ENCODE data around the gene B3GALNT1. TPM values are rescaled to one million over a fixed set of nuclear protein-coding genes. Genes with fewer than 3 reads are reported as not detected.

The B3GALNT1 gene
- total RNA-seq, 1 experiment from 2014 or later, result 13.2 TPM

DNA sequence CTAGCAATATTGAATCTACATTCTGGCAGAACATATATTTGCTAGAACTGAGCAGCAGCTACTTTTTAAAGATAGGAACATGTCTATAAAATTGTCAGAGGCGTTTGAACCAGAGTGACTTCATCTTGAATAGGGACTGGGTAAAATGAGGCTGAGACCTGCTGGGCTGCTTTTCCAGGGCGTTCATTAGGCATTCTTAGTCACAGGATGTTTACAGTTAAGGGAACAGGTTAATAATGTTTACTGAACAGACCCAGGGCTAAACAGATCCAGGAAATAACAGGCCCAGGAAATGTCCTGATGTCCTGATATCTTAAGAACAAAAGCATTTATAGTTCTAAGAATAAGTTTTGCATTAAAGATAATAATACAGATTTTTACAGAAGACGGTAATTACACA, 34.5 kb upstream of the B3GALNT1 start:
- no peak overlapping the region for H3K4ac ChIP-seq (ENCODE audit: low read depth, low read length)
- no CpG with 5 or more reads among the region's 3 CpGs for WGBS (ENCODE audit: extremely low coverage, insufficient read length, low lambda C conversion rate)

More for the DNA sequence above, 34.5 kb upstream of the B3GALNT1 start:
- Histone ChIP-seq H2BK15ac (ENCODE audit: low read depth, low read length) (no peak overlapping the region), H4K91ac (ENCODE audit: insufficient read length, low read depth, low read length) (no peak overlapping the region), H3K23ac (ENCODE audit: insufficient read length, low read depth, low read length) (no peak overlapping the region), H3T11ph (ENCODE audit: low read length) (no peak overlapping the region), H3K23me2 (ENCODE audit: insufficient read length, low read depth, low read length, poor library complexity, severe bottlenecking) (no peaks in the 10 kb centered on the region), H3K79me1 (ENCODE audit: insufficient read depth, low read depth, low read length, poor library complexity, severe bottlenecking) (no peaks in the 10 kb centered on the region), H2BK20ac (ENCODE audit: low read depth, low read length, poor library complexity, severe bottlenecking) (no peak overlapping the region), H3K18ac (ENCODE audit: insufficient read length, low read depth, low read length) (no peak overlapping the region), H2BK120ac (ENCODE audit: low read depth, low read length, poor library complexity, severe bottlenecking) (no peak overlapping the region), H3K56ac (ENCODE audit: insufficient read length, low read depth, low read length) (no peak overlapping the region), H3K27ac (ENCODE audit: insufficient read length, low read depth, low read length) (no peak overlapping the region), H3K9ac (ENCODE audit: extremely low read depth, insufficient read length, low read length) (no peak overlapping the region), H4K5ac (ENCODE audit: insufficient read length, low read depth, low read length) (no peak overlapping the region), H2BK12ac (ENCODE audit: insufficient read length, low read depth, low read length) (no peak overlapping the region), H3K4me2 (ENCODE audit: insufficient read depth, insufficient read length, low read length) (no peak overlapping the region), H2AK5ac (ENCODE audit: insufficient read length, low read length) (no peak overlapping the region), H4K8ac (replicated peaks; ENCODE audit: insufficient read length, low read depth, low read length) (no peak overlapping the region), H3K27me3 (ENCODE audit: insufficient read depth, low read length) (no peaks in the 10 kb centered on the region), H4K20me1 (ENCODE audit: control insufficient read depth, insufficient read depth, insufficient read length) (no peaks in the 10 kb centered on the region), H2BK5ac (ENCODE audit: insufficient read length, low read length) (no peak overlapping the region), H3K4me1 (ENCODE audit: insufficient read depth, low read length) (no peaks in the 10 kb centered on the region; the same call in 1 of the 2 replicates), H2AFZ (ENCODE audit: low read length) (no peak overlapping the region), H3K14ac (ENCODE audit: insufficient read depth, low read length) (no peak overlapping the region), H3K9me3 (ENCODE audit: control insufficient read depth, low read depth, low read length) (no peaks in the 10 kb centered on the region), H3K79me2 (ENCODE audit: insufficient read depth, low read length) (no peaks in the 10 kb centered on the region)
- H3K27me3 Mint-ChIP-seq (ENCODE audit: low read depth), result no peaks in the 10 kb centered on the region
- peaks cover under 1 to 3% (median 2%) of the 10 kb centered on the region in 3 experiments; a peak in 3 of 7 replicates for H3K36me3 Mint-ChIP-seq (ENCODE audit: insufficient read depth in 1 of 3, low read depth in 3 of 3)
- no peak overlapping the region for H3K27ac Mint-ChIP-seq
- TF ChIP-seq, protein P1, sequence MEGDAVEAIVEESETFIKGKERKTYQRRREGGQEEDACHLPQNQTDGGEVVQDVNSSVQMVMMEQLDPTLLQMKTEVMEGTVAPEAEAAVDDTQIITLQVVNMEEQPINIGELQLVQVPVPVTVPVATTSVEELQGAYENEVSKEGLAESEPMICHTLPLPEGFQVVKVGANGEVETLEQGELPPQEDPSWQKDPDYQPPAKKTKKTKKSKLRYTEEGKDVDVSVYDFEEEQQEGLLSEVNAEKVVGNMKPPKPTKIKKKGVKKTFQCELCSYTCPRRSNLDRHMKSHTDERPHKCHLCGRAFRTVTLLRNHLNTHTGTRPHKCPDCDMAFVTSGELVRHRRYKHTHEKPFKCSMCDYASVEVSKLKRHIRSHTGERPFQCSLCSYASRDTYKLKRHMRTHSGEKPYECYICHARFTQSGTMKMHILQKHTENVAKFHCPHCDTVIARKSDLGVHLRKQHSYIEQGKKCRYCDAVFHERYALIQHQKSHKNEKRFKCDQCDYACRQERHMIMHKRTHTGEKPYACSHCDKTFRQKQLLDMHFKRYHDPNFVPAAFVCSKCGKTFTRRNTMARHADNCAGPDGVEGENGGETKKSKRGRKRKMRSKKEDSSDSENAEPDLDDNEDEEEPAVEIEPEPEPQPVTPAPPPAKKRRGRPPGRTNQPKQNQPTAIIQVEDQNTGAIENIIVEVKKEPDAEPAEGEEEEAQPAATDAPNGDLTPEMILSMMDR (conservative IDR thresholded peaks at IDR 0.05), result no peak
- peaks cover 14 to 15% of the 10 kb centered on the region in 2 experiments for H3K4me1 Mint-ChIP-seq
- no peak for DNase-seq
- H3K4me3 Mint-ChIP-seq, result no peak overlapping the region
- H3K9me3 Mint-ChIP-seq, result peaks cover 7 to 9% of the 10 kb centered on the region in 2 experiments; a peak in 4 of 5 replicates

Measured in H9 (cell line).